HG03520 (cell line): Measurements from ENCODE around the gene NPPB.

ENCODE experiments used
- ATAC-seq: cut with Tn5 transposase; IDR thresholded peaks from one replicate; pipeline ENCODE4 v1.9.1; 2021; ENCODE audit warnings: mild to moderate bottlenecking, moderate library complexity; ENCODE audit not compliant: unreplicated experiment

Gene NPPB

DNA sequence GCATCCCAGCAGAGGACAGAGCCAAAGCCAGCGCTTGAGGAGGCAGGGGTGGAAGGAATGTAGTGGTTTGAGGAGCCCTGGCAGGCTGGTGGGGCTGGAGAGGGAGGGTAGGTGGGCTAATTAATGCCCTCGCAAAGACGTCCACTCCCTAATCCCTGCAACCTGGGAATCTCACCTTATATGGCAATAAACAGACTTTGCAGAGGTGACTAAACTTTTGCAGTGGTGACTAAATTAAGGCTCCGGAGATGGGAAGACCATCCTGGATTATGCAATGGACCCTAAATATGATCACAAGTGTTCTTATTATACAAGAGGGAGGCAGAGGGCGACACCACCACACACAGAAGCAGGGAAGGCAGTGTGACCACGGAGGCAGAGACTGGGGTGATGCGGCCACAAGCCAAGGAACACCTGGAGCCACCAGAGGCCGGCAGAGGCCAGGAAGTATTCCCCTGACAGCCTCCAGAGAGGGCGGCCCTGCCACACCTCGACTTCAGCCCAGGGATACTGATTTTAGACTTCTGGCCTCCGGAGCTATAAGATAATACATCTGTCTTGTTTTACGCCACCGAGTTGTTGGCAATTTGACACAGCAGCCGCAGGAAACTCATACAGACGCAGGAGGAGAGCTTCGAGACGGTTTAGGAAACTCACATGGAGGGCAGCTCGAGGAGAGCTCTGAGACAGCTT, 23.1 kb upstream of the NPPB start:
- no peak for ATAC-seq

DNA sequence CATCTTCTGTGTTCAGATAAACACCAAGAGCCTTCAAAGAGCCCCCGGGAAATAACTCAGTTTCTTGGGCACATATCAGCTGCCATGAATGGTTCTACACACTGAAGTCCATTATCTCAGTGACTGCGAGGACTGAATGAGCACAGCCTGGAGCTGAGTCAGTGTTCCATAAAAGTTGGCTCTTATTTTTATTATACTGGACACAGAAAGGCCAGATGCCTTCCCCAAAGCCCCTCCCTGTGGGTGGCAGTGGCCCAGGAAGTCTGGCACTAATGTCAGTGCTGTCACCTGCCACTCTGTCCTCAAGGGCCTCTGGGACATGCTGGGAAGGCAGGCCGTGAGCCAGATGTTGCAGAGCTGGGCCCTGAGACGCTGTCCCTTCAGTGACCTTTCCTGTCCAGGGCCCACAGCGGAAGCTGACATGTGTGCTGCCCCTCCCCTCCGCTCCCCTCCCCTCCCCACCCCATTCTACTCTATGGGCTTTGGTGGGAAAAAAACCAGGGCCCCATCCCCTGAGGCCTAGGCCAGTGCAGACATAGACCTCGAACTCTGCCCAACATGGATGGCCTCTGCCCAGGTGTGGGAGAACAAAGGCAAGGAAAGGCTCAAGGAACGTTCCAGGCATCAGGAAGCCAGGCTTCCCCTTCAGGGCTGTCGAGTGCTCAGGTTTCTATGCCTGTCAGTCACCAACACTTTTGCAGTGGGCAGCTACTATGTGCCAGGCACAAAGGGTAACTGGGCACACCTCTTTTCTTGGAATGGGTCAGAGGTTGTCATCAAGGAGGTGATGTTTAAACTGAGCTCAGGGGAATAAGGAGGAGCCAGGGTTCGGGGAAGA, 22.4 kb upstream of the NPPB start:
- no peak for ATAC-seq

DNA sequence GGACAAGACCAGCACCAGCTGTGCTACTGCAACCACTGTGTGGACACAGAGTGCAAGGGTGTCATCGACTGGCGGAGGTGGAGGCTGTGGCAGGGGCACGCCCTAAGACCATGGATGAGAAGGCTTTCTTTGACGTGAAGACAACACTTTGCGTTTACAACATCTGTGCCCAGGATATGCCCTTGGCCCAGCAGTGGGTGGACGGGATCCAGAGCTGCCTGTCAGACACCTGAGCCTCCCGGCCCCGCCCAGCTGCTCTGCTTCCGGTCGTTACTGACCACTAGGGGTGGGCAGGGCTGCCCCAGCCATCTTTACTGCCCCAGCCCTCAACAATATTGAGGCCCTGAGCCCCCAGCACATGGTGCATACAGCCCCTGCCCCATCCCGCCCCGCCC, 21.4 kb upstream of the NPPB start:
- ATAC-seq: no peak

- ATAC-seq: no peak
These were observed 20.8 kb upstream of the NPPB start for GRCh38 chr1:11879311-11880180.

GRCh38 chr1:11878891-11879190, 20.1 kb upstream of the NPPB start:
- ATAC-seq: no peak

- no peak for ATAC-seq
These were observed 19.5 kb upstream of the NPPB start for GRCh38 chr1:11878081-11878890.

DNA sequence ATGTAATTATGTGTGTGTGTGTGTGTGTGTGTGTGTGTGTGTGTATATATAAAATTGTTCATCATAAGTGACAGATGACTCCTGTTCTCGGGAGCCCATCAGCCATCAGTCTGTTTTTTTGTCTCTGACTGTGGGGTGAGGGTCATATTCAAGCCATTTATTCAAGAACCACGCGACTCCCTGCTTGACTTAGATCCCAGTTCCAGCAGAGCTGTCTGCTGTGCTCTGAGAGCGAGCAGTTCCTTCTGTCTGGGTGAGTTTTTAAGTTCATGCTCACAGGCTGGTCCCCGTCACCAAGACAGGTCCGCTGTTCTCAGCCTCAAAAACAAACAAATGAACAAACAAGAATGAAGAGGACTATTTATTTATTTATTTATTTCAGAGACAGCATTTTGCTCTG, 18.3 kb upstream of the NPPB start:
- no peak for ATAC-seq

- no peak for ATAC-seq
These were observed 16.3 kb upstream of the NPPB start for GRCh38 chr1:11875094-11875493.

GRCh38 chr1:11874624-11875023, 15.9 kb upstream of the NPPB start:
- ATAC-seq: no peak

DNA sequence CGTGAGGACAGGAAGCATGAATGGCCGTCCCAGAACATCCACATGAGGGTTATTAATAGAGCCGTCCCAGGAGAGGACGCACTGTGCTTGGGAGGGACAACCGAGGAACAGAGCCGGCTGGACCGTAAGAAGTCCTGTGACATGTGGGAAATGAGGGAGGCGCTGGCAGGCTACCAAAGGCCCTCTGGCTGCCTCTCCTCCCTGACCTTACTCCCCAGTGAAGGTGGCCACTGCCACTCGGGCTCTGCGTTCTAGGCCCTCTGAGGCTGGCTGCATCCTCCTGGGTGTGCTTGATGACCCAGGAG, 15.5 kb upstream of the NPPB start:
- no peak for ATAC-seq

DNA sequence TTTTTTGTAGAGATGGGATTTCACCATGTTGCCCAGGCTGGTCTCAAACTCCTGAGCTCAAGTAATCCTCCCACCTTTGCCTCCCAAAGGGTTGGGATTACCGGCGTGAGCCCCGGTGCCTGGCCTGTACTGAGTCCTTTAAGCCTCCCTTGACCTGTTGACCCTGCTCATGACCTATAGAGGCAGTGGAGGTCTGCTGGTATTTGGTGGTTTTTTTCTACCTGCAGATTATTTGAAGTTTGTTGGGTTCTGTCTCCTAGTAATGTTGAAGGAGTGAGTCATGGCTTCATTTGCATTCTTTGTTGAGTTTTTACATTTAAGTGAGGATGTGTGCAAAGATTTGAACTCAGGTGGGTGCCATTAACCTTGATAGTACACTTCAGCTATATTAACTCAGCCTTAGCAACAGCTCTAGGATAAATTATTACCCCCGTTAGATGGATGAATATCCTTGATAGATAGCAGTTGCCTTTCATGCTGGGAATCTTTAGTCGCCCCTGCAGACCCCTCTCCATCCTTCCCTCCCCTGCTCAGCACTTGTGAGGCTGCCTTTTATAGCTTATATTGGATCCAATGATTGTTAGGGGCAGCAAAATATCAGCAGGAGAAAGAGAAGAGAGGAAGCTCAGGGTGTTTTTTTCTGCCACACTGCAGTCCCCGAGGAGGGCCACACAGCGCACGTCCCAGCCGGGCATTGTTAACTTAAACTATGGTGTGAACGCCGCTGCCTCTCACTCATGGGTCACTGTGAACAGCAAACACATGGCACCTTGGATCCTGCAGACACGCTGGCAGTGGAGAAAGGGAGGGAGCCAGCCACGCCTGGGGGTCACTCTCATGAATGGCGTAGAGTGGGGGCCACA, 14.9 kb upstream of the NPPB start:
- no peak for ATAC-seq

- no peak for ATAC-seq
These were observed 13.8 kb upstream of the NPPB start for GRCh38 chr1:11872545-11872944.

GRCh38 chr1:11869650-11870207, 11.0 kb upstream of the NPPB start:
- no peak for ATAC-seq

DNA sequence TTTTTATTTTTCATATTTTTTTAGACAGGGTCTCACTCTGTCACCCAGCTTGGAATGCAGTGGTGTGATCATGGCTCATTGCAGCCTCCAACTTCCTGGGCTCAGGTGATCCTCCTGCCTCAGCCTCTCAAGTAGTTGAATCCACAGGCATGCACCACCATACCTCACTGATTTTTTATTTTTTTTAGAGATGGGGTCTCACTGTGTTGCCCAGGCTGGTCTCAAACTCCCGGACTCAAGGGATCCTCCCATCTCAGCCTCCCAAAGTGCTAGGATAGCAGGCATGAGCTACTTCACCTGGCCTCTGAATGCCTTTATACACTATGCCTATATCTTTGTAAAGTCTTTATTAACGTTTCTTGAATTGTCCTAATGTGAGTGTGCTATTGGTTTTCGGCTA, 10.4 kb upstream of the NPPB start:
- no peak for ATAC-seq

GRCh38 chr1:11868331-11868980, 9.7 kb upstream of the NPPB start:
- no peak for ATAC-seq

- no peak for ATAC-seq
These were observed 4.1 kb upstream of the NPPB start for GRCh38 chr1:11862890-11863289.

DNA sequence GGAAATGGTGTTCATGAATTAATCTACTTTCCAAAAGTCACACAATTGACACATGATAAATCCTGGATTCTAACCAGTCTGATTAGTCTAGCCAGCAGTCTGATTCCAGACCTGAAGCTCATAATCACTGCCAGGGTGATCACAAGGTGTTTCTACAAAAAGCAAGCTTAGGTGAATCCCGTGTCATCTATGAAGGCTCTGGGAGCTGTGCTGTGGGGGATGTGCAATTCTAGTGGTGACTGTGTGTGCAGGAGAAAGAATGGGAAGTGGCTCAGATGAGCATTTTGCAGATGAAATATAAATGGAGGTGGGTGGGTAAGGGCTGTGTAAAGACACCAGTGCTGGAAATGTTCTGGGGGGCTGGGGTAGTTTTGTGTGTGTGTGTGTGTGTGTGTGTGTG, 1.8 kb upstream of the NPPB start:
- no peak for ATAC-seq

DNA sequence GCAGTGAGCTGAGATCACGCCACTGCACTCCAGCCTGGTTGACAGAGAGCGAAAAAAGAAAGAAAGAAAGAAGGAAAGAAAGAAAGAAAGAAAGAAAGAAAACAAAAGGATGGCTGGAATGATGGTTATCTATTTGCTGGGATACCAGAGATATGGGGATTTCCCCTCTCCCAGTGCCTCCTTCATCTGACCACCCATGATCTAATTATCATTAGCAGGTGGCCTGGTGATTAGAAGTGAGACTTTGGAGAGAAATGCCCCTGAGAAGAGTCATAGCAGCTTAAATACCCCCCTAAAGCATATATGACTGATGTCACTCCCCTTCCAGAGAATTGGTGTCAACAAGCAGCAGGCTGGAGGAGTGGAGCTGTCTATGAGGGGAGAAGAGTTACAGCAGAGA, 1.3 kb upstream of the NPPB start:
- no peak for ATAC-seq
